ENCODE data around the gene JMJD7.

Gene JMJD7

GRCh38 chr15:41823502-41823901 is 4.4 kb upstream of the JMJD7 start:
- Histone ChIP-seq H2AK5ac (ENCODE audit: low read length) (no peak overlapping the region), H3K9ac (ENCODE audit: low read length) (no peak overlapping the region), H2BK12ac (ENCODE audit: low read length) (no peak overlapping the region), H2AFZ (ENCODE audit: insufficient read depth, low read length, poor library complexity) (no peak overlapping the region), H2BK5ac (ENCODE audit: low read depth, low read length, poor library complexity) (no peak overlapping the region), H3K18ac (ENCODE audit: low read length) (no peak overlapping the region), H3K4me1 (ENCODE audit: control insufficient read depth in 1 of 2, insufficient read depth in 2 of 2, low read length in 2 of 2) (peaks cover 0 to 4% of the 10 kb centered on the region in 2 experiments), H3K14ac (ENCODE audit: low read length) (no peak overlapping the region), H4K12ac (ENCODE audit: low read depth, low read length) (no peak overlapping the region), H3K79me2 (ENCODE audit: control insufficient read depth, insufficient read depth, low read length, poor library complexity) (peaks cover 3% of the 10 kb centered on the region), H3K4me2 (ENCODE audit: low read length) (no peak overlapping the region), H3K4me3 (ENCODE audit: low read depth, low read length) (no peak overlapping the region), H3K79me1 (ENCODE audit: low read length) (peaks cover 6% of the 10 kb centered on the region), H2BK120ac (ENCODE audit: insufficient read depth, low read length, poor library complexity) (no peak overlapping the region), H4K8ac (ENCODE audit: low read depth, low read length) (no peak overlapping the region), H3K27me3 (ENCODE audit: insufficient read depth, low read length) (no peaks in the 10 kb centered on the region), H3K36me3 (ENCODE audit: control insufficient read depth in 1 of 2, insufficient read depth in 2 of 2, low read length in 2 of 2) (peaks cover 67 to 68% of the 10 kb centered on the region in 2 experiments), H3K23ac (ENCODE audit: low read length) (no peak overlapping the region), H3K4ac (ENCODE audit: low read depth, low read length) (no peak overlapping the region), H3K27ac (ENCODE audit: low read depth, low read length) (no peak overlapping the region), H4K91ac (ENCODE audit: low read depth, low read length) (no peak overlapping the region), H3K9me3 (ENCODE audit: insufficient read depth, low read depth, low read length) (no peaks in the 10 kb centered on the region)
- DNase-seq: no peak
- no CpG with 5 or more reads among the region's 11 CpGs for WGBS (ENCODE audit: extremely low coverage, insufficient coverage, insufficient read length)

DNA sequence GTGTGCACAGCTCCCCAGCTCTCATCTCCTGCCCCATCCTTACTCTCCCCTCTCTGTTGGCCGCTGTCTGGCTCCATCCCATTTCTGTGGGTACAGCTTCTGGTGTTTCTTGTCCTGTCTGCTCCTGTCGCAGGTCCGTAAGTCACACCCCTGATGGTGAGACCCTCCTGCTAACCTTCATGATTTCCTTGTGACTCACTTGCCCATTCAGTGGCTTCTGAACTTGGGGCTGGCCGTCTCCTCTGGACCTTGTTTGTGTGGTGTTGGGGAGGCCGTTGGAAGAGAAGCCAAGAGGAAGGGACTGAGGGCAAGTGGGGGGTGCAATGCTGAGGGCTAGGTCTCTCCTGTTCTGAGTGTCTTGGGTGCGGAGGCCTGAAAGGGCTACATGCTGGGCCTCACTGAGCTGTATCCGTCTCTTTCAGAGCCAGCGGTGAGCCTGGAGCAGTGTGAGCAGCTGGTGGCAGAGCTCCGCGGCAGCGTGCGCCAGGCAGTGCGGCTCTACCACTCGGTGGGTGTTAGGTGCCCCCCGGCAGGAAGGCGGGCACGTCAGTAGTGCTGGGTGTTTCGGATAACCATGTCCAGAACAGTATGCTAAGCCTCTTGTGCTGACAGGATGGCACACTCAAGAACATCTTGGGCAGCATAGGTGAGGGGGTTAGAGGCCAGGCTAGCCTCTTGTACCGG is 3.7 kb upstream of the JMJD7 start:
- Histone ChIP-seq H2AK5ac (ENCODE audit: low read length) (no peak overlapping the region), H3K9me3 (ENCODE audit: insufficient read depth, low read depth, low read length) (no peaks in the 10 kb centered on the region), H4K91ac (ENCODE audit: low read depth, low read length) (no peak overlapping the region), H2AFZ (ENCODE audit: insufficient read depth, low read length, poor library complexity) (no peak overlapping the region), H3K14ac (ENCODE audit: low read length) (no peak overlapping the region), H3K4me1 (ENCODE audit: control insufficient read depth in 1 of 2, insufficient read depth in 2 of 2, low read length in 2 of 2) (peaks cover 0 to 4% of the 10 kb centered on the region in 2 experiments), H3K9ac (ENCODE audit: low read length) (no peak overlapping the region), H3K27me3 (ENCODE audit: insufficient read depth, low read length) (no peaks in the 10 kb centered on the region), H3K27ac (ENCODE audit: low read depth, low read length) (no peak overlapping the region), H3K4ac (ENCODE audit: low read depth, low read length) (no peak overlapping the region), H3K18ac (ENCODE audit: low read length) (no peak overlapping the region), H3K79me2 (ENCODE audit: control insufficient read depth, insufficient read depth, low read length, poor library complexity) (peaks cover 3% of the 10 kb centered on the region), H2BK12ac (ENCODE audit: low read length) (no peak overlapping the region), H2BK5ac (ENCODE audit: low read depth, low read length, poor library complexity) (no peak overlapping the region), H2BK120ac (ENCODE audit: insufficient read depth, low read length, poor library complexity) (no peak overlapping the region), H3K4me2 (ENCODE audit: low read length) (no peak overlapping the region), H3K4me3 (ENCODE audit: low read depth, low read length) (peak overlapping the region; percentile 27), H3K36me3 (ENCODE audit: control insufficient read depth in 1 of 2, insufficient read depth in 2 of 2, low read length in 2 of 2) (peaks cover 60 to 61% of the 10 kb centered on the region in 2 experiments), H4K12ac (ENCODE audit: low read depth, low read length) (no peak overlapping the region), H3K23ac (ENCODE audit: low read length) (no peak overlapping the region), H4K8ac (ENCODE audit: low read depth, low read length) (no peak overlapping the region), H3K79me1 (ENCODE audit: low read length) (peaks cover 6% of the 10 kb centered on the region)
- no CpG with 5 or more reads among the region's 19 CpGs for WGBS (ENCODE audit: extremely low coverage, insufficient coverage, insufficient read length)
- no peak for DNase-seq

- Histone ChIP-seq H4K91ac (ENCODE audit: low read depth, low read length) (no peak overlapping the region), H2BK12ac (ENCODE audit: low read length) (no peak overlapping the region), H3K9ac (ENCODE audit: low read length) (no peak overlapping the region), H3K79me1 (ENCODE audit: low read length) (peaks cover 6% of the 10 kb centered on the region), H3K9me3 (ENCODE audit: insufficient read depth, low read depth, low read length) (no peaks in the 10 kb centered on the region), H3K27me3 (ENCODE audit: insufficient read depth, low read length) (no peaks in the 10 kb centered on the region), H3K14ac (ENCODE audit: low read length) (no peak overlapping the region), H2AK5ac (ENCODE audit: low read length) (no peak overlapping the region), H4K12ac (ENCODE audit: low read depth, low read length) (no peak overlapping the region), H3K79me2 (ENCODE audit: control insufficient read depth, insufficient read depth, low read length, poor library complexity) (peaks cover 3% of the 10 kb centered on the region), H3K27ac (ENCODE audit: low read depth, low read length) (no peak overlapping the region), H3K36me3 (ENCODE audit: control insufficient read depth in 1 of 2, insufficient read depth in 2 of 2, low read length in 2 of 2) (peaks cover 53 to 57% of the 10 kb centered on the region in 2 experiments), H2BK120ac (ENCODE audit: insufficient read depth, low read length, poor library complexity) (no peak overlapping the region), H3K4me2 (ENCODE audit: low read length) (no peak overlapping the region), H4K8ac (ENCODE audit: low read depth, low read length) (no peak overlapping the region), H3K4me1 (ENCODE audit: control insufficient read depth in 1 of 2, insufficient read depth in 2 of 2, low read length in 2 of 2) (peaks cover 0 to 4% of the 10 kb centered on the region in 2 experiments), H3K18ac (ENCODE audit: low read length) (no peak overlapping the region), H3K4ac (ENCODE audit: low read depth, low read length) (no peak overlapping the region), H3K4me3 (ENCODE audit: low read depth, low read length) (no peak overlapping the region), H2AFZ (ENCODE audit: insufficient read depth, low read length, poor library complexity) (no peak overlapping the region), H2BK5ac (ENCODE audit: low read depth, low read length, poor library complexity) (no peak overlapping the region), H3K23ac (ENCODE audit: low read length) (no peak overlapping the region)
- no CpG with 5 or more reads among the region's 10 CpGs for WGBS (ENCODE audit: extremely low coverage, insufficient coverage, insufficient read length)
- no peak for DNase-seq
Measured at GRCh38 chr15:41825145-41825544, 2.7 kb upstream of the JMJD7 start.

DNA sequence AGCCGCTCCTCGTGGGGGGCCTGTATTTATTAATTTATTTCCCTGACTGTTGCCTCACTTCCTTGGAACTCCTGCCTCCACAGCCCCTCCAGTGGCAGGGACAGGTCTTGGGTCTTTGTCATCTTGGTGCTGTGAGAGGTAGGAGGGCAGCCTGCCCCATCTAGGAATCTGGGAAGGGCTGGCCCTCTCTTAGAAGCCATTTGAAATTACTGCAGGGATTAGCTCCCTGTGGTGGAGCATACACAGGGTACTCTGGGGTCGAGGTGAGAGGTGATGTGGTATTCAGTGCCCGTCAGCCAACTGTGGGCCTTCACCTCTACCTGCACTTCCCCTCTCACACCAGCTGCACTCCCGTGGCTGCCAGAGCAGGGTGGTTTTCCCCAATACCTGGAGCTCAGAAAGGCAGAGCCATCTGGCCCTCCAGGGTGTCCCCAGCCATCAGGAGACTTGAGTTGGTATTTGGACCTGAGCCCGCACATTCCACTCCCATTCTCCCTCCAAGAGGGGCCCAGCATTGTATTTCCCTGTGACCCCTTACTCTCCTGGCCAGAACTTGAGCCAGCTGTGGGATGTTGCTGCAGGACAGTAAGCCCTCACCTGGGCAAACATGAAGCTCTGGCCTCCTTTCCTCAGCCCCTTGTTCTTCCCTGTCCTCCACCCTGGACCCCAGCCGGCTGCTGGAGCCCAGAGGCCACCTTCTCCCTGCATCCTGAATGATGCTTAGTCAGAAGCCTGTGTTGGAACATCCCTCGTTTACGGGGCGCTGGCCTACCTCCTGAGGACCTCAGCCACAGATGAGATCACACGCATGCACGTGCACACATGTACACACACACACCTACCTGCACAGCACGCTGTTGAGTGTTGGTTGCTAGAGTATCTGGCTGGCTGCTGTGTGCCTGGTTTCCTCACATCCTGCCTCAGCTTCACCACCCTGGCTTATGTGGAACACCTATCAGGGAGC is 2.0 kb upstream of the JMJD7 start:
- no peak overlapping the region for H3K23ac ChIP-seq (ENCODE audit: low read length)
- H3K27ac ChIP-seq (ENCODE audit: low read depth, low read length): no peak overlapping the region
- peaks cover 3% of the 10 kb centered on the region for H3K79me2 ChIP-seq (ENCODE audit: control insufficient read depth, insufficient read depth, low read length, poor library complexity)
- H3K4me3 ChIP-seq (ENCODE audit: low read depth, low read length): no peak overlapping the region
- H4K8ac ChIP-seq (ENCODE audit: low read depth, low read length): no peak overlapping the region
- no peak overlapping the region for H3K9ac ChIP-seq (ENCODE audit: low read length)
- H3K27me3 ChIP-seq (ENCODE audit: insufficient read depth, low read length): no peaks in the 10 kb centered on the region
- peaks cover 6% of the 10 kb centered on the region for H3K79me1 ChIP-seq (ENCODE audit: low read length)
- H2BK120ac ChIP-seq (ENCODE audit: insufficient read depth, low read length, poor library complexity): no peak overlapping the region
- H3K14ac ChIP-seq (ENCODE audit: low read length): no peak overlapping the region
- no peak overlapping the region for H4K12ac ChIP-seq (ENCODE audit: low read depth, low read length)
- no peak overlapping the region for H2BK12ac ChIP-seq (ENCODE audit: low read length)
- no peak overlapping the region for H2BK5ac ChIP-seq (ENCODE audit: low read depth, low read length, poor library complexity)
- DNase-seq: no peak
- no CpG with 5 or more reads among the region's 13 CpGs for WGBS (ENCODE audit: extremely low coverage, insufficient coverage, insufficient read length)
- no peak overlapping the region for H2AK5ac ChIP-seq (ENCODE audit: low read length)
- H3K4ac ChIP-seq (ENCODE audit: low read depth, low read length): no peak overlapping the region
- H3K4me2 ChIP-seq (ENCODE audit: low read length): no peak overlapping the region
- no peak overlapping the region for H3K18ac ChIP-seq (ENCODE audit: low read length)
- H2AFZ ChIP-seq (ENCODE audit: insufficient read depth, low read length, poor library complexity): no peak overlapping the region
- no peak overlapping the region for H4K91ac ChIP-seq (ENCODE audit: low read depth, low read length)
- H3K36me3 ChIP-seq (ENCODE audit: control insufficient read depth in 1 of 2, insufficient read depth in 2 of 2, low read length in 2 of 2): peaks cover 48 to 51% of the 10 kb centered on the region in 2 experiments
- H3K9me3 ChIP-seq (ENCODE audit: insufficient read depth, low read depth, low read length): no peaks in the 10 kb centered on the region
- peaks cover 0 to 4% of the 10 kb centered on the region in 2 experiments for H3K4me1 ChIP-seq (ENCODE audit: control insufficient read depth in 1 of 2, insufficient read depth in 2 of 2, low read length in 2 of 2)

All from trophoblast cell (in vitro differentiated cells and primary cell).